WI38 (cell line): ENCODE results near the gene AFM.

ENCODE experiments used
- H3K4me3 ChIP-seq: 2 replicates; pipeline ENCODE4 v1.5.1; 2011; ENCODE audit warnings: low read depth, mild to moderate bottlenecking, control low read depth, low read length
- TF ChIP-seq, protein P1 (sequence below): IDR thresholded peaks from 2 replicates; pipeline ENCODE4 v1.5.1; 2012; ENCODE audit warnings: low read depth, mild to moderate bottlenecking, control low read depth, low read length

AFM gene

DNA sequence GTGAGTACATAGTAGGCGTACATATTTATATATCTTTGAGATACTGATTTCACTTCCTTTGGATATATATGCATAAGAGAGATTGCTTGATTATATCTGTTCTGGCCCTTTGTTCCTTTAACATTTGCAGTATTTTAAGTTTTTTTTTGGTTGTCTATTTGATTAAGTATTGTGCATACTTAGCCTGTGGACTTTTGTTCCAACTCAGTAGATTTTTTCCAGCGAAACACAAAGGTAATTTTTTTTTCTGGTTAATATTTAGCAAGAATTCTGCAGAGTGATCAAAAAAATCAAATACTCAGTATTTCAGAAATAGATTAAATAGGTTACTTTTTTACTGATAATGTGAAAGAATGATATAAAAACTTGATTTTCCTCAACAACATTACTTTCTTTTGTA, at the start of gene AFM:
Gene AFM, plus strand, starts transcription at position 388 of the 400 bp plus-strand sequence. CDS start 31 bp downstream, outside the sequence.
- TF ChIP-seq, protein P1, sequence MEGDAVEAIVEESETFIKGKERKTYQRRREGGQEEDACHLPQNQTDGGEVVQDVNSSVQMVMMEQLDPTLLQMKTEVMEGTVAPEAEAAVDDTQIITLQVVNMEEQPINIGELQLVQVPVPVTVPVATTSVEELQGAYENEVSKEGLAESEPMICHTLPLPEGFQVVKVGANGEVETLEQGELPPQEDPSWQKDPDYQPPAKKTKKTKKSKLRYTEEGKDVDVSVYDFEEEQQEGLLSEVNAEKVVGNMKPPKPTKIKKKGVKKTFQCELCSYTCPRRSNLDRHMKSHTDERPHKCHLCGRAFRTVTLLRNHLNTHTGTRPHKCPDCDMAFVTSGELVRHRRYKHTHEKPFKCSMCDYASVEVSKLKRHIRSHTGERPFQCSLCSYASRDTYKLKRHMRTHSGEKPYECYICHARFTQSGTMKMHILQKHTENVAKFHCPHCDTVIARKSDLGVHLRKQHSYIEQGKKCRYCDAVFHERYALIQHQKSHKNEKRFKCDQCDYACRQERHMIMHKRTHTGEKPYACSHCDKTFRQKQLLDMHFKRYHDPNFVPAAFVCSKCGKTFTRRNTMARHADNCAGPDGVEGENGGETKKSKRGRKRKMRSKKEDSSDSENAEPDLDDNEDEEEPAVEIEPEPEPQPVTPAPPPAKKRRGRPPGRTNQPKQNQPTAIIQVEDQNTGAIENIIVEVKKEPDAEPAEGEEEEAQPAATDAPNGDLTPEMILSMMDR = no peak
- H3K4me3 ChIP-seq = no peak within 1 kb of the TSS

- TF ChIP-seq, protein P1 = no peak
- H3K4me3 ChIP-seq = no peak overlapping the region
These were observed 49.8 kb upstream of the AFM start for GRCh38 chr4:73431813-73432168.

GRCh38 chr4:73432169-73433000, 49.2 kb upstream of the AFM start:
- TF ChIP-seq, protein P1 = no peak
- H3K4me3 ChIP-seq = no peak overlapping the region

DNA sequence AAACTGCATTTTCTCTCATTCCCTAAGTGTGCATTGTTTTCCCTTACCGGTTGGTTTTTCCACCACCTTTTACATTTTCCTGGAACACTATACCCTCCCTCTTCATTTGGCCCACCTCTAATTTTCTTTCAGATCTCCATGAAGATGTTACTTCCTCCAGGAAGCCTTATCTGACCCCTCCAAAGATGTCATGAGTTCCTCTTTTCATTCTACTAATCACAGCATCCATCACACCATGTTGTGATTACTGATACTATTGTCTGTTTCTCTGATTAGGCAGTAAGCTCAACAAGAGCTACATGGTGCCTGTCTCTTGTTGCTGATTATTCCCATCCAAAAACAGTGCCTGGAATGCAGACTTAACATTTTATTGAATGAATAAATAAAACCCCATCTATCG, 48.4 kb upstream of the AFM start:
- TF ChIP-seq, protein P1 = no peak

DNA sequence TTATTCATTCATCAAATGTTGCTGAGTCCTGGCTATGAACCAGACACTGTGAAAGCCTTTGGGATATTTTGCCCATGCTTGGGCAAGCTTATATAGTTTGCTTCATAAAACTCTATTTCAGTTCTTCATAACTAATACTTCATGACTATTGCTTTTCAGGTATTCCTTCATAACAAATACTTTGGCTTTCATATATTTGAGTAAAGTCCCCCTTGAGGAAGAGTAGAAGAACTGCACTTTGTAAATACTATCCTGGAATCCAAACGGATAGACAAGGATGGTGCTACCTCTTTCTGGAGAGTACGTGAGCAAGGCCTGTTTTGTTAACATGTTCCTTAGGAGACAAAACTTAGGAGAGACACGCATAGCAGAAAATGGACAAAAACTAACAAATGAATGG, 47.2 kb upstream of the AFM start:
- TF ChIP-seq, protein P1 = no peak; the same call in 1 of the 2 replicates
- no peak overlapping the region for H3K4me3 ChIP-seq

More for the DNA sequence above, 48.4 kb upstream of the AFM start:
- no peak overlapping the region for H3K4me3 ChIP-seq

GRCh38 chr4:73435984-73436383, 45.6 kb upstream of the AFM start, which contains the start of gene AFP:
AFP (plus strand) TSS chr4:73436221; CDS start chr4:73436263, 42 bp downstream.
- no peak within 1 kb of the TSS for H3K4me3 ChIP-seq

More at GRCh38 chr4:73435984-73436383, 45.6 kb upstream of the AFM start, which contains the start of gene AFP:
- TF ChIP-seq, protein P1 = no peak
